GM04503 (cell line): Measurements from ENCODE around the gene MCOLN1.

Experiments used
- DNase-seq: peaks from one replicate; pipeline ENCODE4 v3.0.0-alpha.2; 2012; ENCODE audit warnings: low read depth

The MCOLN1 gene

DNA sequence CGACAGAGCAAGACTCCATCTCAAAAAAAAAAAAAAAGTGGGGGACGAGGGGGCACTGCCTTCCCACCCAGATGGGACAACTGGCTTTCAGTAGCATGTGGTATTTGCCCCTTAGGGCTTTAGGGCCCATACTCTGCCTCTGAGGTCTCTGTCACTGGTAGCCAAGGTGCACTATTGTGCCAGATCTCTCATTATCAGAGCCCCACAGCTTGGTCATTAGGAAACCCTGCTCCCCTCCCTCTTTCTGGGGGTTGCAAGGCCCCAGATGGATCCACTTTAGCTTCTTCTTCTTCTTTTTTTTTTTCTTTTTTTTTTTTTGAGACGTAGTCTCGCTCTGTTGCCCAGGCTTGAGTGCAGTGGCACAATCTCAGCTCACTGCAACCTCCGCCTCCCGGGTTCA lies 17.7 kb upstream of the MCOLN1 start:
- DNase-seq, result no peak

DNA sequence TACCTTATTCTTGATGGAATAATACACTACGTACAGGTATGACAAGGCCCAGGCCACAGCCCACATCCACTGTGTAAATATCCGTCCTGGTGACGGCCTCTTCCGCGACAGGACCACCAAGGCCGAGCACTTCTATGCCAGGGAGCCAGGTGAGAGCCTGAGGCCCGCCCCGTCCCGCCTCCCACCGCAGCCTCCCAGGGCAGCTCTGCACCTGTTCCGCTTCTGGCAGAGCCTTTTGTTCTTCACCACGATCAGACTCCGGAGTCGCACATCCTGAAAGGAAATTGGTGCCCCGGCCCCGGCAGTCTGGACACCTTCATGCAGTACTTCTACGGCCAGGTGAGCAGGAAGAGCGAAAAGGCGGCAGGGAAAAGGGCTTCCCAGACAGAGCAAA lies 17.1 kb upstream of the MCOLN1 start:
- no peak for DNase-seq

- DNase-seq, result no peak
Measured at GRCh38 chr19:7505682-7506384, 16.6 kb upstream of the MCOLN1 start.

DNA sequence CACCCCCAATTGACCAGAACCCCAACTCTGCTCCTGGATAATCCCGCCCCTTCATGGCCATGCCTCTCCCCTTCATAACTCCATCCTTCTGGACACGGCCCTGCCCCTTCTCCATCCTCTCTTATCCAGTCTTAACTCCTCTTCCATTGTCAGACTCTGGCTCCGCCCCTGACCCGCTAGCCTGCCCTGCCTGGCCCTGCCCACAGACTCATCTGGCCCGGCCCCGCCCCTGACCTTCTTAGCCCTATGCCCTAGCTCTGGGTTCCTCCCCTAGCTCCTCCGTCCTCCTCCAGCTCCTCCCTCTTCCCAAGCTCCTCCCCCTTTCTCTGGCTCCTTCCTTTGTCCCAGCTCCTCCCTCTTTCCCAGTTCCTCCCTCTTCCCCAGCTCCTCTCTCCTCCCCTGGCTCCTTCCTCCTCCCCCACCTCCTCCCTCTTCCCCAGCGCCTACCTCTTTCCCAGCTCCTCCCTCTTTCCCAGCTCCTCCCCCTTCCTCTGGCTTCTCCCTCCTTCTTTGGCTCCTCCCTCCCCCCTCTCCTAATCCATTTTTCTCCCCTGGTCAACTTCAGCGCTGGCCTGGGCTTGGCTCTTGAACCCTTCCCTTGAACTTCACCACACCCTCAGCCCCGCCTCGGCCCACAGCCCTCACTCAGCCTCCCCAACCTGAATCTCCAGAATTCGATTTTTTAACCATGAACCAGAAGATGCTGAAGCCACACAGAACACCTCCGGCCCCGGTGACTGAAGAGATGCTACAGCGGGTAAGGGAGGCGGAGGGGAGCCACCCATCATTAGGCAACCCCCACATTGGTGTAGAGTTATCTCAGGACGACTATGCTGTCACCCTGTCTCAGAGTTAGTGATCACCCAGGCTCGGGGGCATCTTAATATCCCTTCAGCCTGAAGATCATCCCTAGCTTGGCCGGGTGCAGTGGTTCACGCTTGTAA lies 15.8 kb upstream of the MCOLN1 start:
- peak; percentile 63 for DNase-seq

- no peak for DNase-seq
Measured at GRCh38 chr19:7507884-7508283, 14.5 kb upstream of the MCOLN1 start.

DNA sequence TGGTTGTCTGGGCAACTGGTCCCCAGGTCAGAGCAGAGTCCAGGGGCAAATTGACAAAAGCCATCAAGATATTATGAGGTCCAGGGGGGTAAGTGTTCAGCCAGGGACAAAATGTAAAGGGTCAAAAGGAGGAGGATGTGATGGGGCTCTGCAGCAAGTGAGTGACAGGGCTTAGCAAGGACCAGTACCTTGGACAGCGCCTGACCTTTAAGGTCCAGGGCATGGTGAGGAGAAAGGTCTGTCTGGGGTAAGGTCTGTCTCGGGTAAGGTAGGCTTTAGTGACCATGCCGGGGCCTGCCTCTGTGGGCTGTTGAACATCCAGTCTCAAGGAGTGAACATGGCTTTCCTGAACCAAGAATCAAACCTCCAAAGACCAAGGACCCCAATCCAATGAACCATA lies 12.8 kb upstream of the MCOLN1 start:
- DNase-seq, result no peak

DNA sequence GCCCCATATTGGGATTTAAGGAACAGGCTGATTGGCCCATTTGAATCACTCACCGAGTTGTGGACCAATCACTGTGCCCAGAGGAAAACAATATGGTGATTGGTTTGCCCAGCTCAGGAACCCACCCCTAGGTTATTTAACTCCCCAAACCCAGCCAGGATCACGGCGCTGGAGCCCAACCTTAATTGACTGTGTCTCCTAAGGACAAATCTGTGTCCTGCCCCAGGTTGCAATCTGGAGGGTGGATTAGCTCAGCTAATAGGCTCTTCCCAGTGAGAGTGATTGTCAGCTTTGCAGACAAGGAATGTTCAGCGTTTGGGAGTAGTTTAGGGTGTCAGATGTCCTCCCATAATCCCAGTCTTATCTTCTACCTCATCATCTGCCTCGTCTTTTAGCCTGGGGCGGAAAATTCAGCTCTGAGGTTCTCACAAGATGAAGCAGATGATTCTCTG lies 10.0 kb upstream of the MCOLN1 start:
- no peak for DNase-seq

GRCh38 chr19:7513809-7514642 lies 8.4 kb upstream of the MCOLN1 start:
- no peak for DNase-seq

DNA sequence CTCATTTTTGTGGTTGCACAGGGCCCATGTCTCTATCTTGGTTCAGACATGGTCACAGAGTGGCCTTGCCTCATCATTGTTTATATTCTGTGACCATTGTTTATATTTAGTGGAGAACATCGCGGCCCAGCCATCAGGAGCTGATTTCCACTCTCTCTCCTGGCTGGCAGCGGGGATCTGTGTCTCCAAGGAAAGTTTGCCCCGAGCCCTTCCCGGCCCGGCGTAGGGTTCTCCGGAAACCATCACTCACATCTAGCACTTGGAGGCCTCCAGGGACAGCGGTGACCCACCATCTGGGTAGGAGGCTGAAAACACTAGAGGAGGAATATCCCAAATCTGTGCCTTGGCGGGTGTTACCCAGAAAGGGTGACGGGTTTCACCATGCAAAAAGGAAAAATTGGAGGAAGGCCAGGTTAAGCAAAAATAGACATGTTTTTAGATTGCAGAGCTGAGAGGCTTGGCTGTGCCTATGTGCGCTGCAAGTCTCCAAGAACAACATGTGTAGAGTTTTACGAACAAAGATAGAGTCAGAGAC lies 7.2 kb upstream of the MCOLN1 start:
- DNase-seq, result no peak

DNA sequence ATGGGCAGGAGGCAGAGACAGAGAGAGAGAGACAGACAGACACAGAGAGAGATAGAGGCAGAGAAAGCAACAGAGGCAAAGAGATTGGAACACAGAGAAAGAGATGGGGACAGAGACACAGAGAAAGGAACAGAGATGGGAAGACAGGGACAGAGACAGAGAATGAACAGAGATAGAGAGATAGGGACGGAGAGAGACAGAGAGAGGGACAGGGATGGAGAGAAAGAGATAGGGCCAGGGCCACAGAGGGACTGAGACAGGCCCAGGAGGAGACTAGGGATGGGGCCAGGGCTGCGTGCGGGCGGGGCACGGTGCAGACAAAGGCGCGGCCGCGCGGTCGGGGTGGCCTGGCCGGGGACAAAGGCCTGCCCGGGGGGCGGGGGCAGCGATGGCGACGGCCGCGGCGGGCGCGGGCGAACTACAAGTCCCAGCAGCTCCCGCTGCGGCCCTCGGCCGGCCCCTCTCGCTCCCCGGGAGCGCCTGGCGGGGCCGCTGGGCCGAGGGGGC lies 6.7 kb upstream of the MCOLN1 start, which contains the start of gene ZNF358:
Gene ZNF358 (plus strand): TSS at position 459 of the 507 bp plus-strand sequence. CDS start 3,140 bp downstream, outside the sequence.
- no peak for DNase-seq

- no peak for DNase-seq
Measured at GRCh38 chr19:7516333-7516732, 6.1 kb upstream of the MCOLN1 start.

- no peak for DNase-seq
Measured at GRCh38 chr19:7516878-7517277, 5.5 kb upstream of the MCOLN1 start.

- DNase-seq, result no peak
Measured at GRCh38 chr19:7519361-7520130, 2.9 kb upstream of the MCOLN1 start.

DNA sequence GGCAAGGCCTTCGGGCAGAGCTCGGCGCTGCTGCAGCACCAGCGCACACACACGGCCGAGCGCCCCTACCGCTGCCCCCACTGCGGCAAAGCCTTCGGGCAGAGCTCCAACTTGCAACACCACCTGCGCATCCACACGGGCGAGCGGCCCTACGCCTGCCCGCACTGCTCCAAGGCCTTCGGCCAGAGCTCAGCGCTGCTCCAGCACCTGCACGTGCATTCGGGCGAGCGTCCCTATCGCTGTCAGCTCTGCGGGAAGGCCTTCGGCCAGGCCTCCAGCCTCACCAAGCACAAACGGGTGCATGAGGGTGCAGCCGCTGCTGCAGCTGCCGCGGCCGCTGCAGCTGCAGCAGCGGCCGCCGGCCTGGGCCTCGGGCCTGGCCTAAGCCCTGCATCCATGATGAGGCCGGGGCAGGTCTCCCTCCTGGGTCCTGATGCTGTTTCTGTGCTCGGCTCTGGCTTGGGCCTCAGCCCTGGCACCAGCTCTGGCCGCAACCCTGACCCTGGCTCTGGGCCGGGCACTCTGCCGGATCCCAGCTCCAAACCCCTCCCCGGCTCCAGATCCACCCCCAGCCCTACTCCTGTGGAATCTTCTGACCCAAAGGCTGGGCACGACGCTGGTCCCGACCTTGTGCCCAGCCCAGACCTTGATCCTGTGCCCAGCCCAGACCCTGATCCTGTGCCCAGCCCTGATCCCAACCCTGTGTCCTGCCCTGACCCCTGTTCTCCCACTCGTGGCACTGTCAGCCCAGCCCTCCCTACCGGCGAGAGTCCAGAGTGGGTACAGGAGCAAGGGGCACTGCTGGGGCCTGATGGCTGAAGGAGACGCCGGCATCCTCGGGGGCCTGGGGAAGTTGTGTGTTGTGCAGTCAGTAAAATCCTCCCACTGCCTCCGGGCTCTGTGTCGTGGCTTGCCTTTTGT lies 2.0 kb upstream of the MCOLN1 start:
- no peak for DNase-seq

DNA sequence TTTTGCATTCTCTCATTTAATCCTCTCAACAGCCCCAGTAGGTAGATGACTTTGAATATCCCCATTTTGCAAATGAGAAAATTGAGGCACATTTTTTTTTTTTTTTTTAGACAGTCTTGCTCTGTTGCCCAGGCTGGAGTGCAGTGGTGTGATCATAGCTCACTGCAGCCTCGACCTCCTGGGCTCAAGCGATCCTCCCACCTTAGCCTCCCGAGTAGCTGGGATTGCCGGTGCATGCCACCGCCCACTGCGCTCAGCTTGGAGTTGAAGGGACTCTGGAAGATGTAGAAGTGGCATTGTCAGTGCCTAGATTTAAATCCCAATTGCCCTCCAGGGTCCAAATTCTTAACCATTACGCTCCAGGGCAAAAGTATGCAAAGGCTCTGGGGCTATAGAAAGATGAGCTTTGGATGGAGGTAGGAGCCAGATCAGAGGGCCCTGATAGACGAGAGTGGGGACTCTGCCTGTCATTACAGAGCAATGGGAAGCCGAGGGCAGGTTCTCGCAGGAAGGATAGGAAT lies 813 bp upstream of the MCOLN1 start:
- no peak for DNase-seq

- no peak for DNase-seq
Measured at GRCh38 chr19:7522923-7523667, 671 bp downstream of the MCOLN1 start.

- no peak for DNase-seq
Measured at GRCh38 chr19:7524523-7524922, 2.1 kb downstream of the MCOLN1 start.

GRCh38 chr19:7524992-7525739 lies 2.7 kb downstream of the MCOLN1 start:
- DNase-seq, result no peak
